Right kidney (tissue), 1 donor: ENCODE measurements around the gene FAM193B.
"Not testable (repeated sequence)": the region's sequence is repeated elsewhere in the genome, so short reads cannot be mapped to it uniquely, and the experiment has no call there.

Experiments used
- DNase-seq: peaks from one replicate; pipeline ENCODE4 v3.0.0-alpha.2; 2016

The FAM193B gene

DNA sequence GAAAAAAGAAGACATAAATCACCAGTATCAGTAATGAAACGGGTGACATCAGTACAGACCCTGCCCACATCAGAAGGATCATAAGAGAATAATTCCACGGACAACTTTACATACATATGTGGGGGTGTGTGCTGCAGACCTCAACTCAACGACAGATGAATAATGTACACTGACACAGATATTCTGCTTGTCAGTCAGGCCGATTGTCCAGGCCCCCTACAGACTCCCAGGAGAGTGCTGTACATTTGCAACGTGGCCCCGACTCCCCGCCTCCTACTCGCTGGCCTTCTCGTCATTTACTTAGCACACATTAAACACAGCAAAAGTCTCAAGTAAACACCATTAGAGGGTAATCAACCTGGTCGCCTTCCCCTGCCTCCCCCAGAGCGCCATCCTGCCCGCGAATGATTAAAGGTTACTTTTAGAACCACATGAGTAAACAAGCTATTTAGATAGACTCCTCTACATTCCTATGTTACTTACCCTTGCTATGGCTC is 34.1 kb upstream of the FAM193B start:
- DNase-seq = no peak

DNA sequence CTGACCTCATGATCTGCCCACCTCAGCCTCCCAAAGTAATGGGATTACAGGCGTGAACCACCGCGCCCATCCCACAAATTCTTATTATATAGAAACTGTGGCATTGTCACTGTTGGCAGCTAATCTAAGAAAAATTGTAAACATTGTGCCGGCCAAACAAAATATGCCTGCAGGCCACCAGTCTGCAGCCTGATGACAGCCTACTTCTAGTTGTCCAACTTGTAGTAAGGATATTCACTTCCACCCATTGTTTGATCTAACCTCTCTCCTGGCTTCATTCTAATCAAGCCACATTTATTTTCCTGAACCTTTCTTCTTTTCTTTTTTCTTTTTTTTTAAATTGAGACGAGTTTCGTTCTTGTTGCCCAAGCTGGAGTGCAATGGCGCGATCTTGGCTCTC is 24.0 kb upstream of the FAM193B start:
- DNase-seq = no peak

DNA sequence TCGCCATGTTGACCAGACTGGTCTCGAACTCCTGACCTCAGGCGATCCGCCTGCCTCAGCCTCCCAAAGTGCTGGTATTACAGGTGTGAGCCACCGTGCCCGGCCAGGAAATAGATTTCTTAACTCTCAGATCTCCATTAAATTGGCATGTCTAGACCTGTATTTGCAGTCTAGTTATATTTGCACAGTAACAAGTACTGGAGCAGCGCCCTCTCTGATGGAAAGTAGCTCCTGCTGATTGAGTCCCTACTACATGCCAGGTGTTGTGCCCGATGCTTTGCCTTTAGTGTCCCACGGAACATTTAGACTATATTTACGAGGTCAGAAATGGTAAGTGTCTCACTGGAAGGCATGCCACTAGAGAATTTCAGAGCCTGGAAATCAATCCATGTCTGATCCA is 21.8 kb upstream of the FAM193B start:
- no peak for DNase-seq

DNA sequence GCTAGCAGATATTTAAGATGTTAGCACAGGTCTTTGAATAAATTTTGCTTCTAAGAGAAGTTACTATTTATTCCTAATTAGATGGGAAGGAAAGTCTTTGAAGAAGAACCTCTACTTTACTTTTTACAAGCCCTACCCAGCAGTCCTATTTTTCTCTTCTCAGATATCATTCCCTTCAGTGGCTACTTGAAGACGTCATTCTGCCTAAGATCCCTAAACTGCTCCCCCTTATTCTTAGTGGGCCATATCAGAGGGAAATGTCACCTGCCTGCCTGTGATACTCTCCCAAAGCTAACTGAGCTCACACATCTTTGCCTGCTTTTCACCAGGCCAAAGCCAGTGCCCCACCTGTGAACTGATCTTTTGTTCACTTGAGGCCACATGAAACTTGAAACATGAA is 21.1 kb upstream of the FAM193B start:
- no peak for DNase-seq

DNA sequence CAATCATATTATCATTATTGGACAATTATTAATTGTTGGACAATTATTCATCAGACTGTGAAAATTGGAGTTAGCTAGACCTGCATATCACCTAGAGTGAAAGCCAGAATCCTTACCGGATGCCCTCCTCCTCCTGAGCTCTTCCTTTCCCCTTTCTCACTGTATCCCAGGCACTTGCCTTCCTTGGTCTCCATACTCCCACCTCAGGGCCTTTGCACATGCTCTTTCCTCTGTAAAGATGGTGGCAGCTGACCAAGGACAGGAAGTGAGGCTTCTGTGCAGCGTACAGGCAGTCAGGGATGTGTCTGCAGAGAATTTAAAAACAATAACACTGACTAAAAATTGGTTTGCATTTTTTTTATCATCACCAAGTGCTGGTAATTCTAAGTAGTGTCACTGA is 15.5 kb upstream of the FAM193B start:
- DNase-seq = no peak

DNA sequence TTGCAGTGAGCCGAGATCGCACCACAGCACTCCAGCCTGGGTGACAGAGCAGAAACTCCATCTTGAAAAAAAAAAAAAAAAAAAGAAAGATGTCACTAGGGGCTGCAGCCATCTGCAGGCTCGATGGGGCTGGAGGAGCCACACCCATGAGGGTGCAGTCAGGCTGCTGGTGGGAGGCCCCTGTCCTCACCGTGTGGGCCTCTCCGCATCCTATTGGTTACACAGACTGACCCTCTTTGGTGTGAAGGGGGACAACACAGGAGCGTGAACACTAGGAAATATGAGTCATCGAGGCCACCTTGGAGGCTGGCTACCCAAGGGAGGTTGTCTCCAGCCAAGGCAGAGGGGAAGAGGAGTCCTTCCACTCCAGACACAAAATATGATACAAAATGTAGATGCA is 14.0 kb upstream of the FAM193B start:
- DNase-seq = no peak

DNA sequence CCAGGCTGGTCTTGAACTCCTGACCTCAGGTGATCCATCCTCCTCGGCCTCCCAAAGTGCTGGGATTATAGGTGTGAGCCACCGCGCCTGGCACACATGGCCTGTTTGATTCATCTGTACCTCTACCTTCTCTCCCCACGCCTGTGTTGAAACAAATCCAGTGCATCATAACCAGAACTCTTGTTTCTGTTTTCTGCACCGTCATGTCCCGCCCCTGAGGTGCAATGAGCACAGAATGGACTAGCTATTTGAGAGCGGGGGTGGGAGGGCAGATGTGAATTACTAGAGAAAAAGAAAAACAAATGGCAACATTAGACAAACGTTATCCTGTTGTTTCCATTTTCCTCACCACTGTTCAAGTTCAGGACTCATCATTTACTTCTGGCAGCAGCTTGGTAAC is 10.7 kb upstream of the FAM193B start:
- no peak for DNase-seq

DNA sequence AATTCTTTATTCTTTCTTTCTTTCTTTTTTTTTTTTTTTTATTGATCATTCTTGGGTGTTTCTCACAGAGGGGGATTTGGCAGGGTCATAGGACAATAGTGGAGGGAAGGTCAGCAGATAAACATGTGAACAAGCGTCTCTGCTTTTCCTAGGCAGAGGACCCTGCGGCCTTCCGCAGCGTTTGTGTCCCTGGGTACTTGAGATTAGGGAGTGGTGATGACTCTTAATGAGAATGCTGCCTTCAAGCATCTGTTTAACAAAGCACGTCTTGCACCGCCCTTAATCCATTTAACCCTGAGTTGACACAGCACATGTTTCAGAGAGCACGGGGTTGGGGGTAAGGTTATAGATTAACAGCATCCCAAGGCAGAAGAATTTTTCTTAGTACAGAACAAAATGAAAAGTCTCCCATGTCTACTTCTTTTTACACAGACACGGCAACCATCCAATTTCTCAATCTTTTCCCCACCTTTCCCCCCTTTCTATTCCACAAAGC is 5.1 kb upstream of the FAM193B start:
- DNase-seq = not testable (repeated sequence)

DNA sequence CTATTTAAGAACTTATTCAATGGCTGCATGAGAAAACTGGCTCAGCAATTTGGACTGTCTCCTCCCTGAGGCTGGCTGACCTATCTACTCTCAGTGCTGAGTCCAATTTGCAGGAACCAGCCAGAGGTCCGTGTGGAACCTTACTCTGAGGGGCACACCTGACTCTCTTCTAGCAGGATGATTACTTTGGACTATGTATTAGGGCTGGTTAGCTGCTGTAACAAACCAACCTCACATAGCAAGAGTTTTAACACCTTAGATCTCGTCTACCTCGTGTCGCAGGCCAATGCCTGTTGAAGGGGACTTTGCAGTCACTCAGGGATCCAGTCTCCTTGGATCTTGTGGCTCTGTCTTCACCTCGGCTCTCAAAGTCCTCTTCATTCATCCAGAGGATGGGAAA is 3.4 kb upstream of the FAM193B start:
- no peak for DNase-seq

DNA sequence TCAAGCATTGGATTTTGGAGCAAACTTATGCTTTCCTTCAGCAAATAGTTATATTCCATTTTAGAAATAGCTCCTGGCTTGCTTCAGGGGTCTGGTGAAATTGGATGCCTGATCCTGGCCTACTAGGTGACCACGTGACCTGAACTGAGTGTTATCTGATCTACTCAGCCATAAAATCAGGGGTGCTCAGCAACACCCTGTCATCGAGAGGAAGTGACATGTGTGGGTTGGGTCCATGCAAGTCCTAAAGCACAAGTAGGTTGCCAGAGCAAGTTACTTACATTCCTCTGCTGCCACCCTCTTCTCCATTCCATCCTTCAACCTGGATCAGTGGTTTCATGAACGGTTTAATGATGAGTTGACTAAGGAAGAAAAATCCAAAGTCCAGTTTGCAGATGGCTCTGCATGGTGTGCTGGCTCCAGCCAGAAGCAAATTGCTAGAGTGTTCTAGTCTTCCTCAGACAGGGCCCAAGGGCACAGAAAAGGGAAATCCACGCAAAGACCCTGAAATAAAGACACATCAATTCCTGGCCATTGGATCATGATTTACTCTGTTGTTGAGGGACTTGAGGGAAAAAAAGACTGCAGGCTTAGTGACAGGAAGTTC is 2.8 kb upstream of the FAM193B start:
- DNase-seq = no peak

DNA sequence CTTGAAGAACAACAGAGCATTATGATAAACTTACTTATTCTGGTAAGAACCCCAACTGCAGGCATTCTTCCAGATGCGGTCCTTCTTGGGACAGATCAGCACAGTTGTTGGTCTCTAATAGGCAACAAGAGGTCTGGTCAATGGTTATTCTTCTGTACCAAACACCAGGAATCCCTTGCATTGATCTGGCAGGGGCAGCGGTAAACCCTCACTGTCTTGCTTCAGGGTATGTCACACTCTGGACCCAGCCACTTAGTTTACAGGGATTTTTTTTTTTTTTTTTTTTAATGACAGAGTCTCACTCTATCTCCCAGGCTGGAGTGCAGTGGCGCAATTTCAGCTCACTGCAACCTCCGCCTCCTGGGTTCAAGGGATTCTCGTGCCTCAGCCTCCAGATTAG is 1.3 kb upstream of the FAM193B start:
- no peak for DNase-seq

DNA sequence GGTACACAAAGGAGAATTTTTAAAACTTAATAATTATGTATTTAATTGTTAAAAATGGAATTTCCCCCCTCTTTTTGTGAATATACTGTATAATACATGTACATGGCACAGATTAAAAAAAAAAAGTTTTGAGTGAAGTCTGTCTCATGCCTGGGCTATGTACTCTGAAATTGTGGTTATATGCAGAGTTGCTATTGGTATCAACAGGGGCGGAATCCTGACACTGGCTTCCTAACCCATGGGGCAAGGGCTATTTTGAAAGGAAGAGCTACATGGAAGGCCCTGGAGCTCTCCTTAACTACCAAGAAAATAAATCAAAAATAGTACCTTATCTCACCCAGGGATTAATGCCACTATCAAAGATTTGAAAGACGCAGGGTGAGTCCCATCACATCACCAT is 865 bp upstream of the FAM193B start:
- DNase-seq = no peak

DNA sequence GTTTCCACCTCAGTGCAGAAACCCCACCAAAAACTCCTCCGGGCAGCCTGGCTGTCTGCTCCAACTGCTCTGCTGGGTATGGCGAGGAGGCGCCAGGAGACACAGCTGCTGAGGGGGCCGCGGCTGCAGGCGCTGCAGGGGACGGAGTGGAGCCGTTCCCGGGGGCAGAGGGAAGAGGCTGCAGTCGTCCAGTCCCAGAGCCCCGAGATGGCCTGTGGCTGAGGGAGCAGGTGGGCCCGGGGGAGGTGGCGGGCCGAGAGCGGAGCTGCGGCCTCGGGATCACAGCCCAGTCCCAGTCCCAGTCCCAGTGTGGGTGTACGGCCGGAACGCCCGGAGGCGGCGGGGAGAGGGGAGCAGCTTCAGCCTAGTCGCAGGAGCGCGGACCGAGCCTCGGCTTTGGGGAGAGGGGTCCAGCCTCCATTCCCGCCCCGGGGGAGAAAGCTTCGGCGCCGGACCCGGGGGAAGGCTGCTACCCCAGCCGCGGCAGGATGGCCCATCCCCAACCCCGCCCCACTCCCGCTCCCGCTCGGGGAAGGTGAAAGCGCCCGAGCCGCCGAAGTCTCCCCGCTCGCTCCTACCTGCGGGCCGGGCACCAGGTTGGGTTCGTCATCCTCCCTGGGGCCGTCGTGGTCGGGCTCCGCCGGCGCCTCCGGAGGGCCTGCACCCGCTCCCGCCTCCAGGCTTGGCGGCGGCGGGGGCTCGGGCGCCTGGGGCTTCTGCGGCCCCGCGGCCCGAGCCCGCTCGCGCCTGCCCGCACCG is 513 bp downstream of the FAM193B start:
- peak; percentile 78 for DNase-seq

DNA sequence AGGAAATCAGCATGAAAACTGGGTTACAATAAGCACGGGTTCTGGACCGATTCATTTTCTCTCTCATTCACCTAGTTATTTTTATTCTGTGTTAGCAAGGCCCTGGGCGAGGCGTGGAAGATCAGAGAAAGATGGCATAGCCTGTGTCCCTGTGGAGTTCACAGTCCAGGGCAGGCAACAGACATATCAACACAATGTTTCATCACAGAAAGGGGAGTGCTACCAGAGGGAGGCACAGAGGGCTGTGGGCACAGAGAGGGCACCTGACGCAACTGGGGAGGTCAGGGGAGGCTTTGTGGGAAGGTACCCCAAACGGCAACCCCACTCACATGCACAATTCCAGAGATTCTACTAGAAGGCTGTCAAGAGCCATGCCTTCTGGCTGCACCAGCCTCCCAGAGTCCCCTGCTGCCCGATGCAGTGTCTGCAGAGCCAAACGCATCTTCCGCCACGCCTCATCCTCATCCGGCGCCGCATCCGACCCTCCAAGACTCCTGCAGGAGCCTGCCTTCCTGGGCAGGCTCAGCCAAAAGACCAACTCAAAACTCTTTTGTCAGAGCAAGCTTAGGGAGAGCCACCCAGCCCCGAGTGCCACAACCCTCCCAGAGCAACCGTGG is 1.4 kb downstream of the FAM193B start:
- no peak for DNase-seq

DNA sequence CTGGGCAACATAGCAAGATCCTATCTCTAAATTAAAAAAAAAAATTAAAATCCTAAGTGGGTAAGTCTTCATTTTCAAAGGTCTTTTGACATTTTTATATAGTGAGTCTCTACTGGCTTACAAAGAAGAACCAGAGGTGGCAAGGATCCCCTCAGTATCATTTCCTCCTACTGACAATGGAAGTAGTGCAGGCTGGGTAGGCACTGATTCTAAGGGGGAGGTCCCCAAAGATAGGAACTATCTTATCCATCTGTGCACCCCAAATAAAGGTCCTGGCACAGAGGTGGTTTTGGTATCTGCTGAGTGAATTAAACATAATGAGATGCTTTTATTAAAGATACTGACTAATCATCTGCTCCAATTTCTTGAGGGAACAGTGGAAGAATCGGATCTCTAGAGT is 4.2 kb downstream of the FAM193B start:
- DNase-seq = no peak

DNA sequence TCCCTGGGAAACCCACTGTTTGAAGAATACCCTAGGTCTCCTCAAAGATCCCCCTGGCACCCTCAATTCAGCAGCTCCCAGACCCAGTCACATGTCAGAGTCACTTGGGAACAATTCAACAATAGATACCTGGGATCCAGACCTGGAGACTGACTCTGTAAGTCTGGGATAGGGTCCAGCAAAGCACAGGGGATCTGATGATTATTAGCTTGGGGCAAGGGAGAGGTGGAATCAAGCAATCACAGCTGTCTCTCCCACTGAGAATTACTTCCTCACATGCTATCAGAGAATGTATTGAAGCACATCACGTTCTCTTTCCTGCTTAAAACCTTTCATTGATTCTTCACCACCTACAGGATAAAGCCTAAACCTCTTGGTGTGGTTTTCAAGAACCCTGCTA is 5.9 kb downstream of the FAM193B start:
- DNase-seq = no peak

DNA sequence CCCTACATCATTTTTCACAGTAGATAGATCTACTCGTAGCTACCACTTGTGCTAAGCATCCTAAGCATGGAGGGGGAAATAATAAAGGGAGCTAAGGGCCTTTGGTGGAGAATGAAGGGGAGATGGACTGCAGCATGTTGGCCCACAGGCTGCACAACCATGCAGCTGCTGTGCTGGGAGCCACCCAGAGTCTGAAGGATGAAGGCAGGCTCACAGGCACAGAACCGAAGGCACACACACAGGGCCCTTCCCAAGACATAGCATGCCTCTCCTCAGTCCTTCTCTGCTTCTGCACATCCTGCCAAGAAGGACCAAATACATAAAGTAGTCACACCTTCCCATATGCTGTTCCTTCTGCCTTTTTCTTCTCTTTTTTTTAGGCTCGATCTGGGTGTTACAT is 6.6 kb downstream of the FAM193B start:
- DNase-seq = no peak

DNA sequence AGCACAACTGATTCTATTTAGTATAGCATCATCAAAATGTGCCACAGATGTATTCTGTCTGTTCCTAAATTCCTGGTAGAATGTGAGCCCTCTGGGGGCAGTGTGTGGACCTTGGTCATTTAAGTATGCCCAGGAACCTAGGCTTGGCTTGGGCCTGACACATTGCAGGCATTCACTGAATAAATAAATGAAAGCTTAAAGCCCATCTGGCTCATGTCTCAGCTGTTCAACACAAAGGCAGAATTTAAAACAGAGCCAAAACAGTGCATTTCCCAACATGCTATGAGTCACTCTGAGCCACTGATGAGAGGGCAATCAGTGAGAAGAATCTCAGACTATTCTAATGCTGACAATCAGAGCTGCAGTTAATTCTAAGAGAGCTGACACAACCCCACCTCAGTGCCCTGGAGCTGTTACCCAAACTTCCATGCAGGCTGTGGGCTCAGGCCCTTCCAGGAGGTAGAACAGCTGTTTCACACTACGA is 8.1 kb downstream of the FAM193B start:
- no peak for DNase-seq

DNA sequence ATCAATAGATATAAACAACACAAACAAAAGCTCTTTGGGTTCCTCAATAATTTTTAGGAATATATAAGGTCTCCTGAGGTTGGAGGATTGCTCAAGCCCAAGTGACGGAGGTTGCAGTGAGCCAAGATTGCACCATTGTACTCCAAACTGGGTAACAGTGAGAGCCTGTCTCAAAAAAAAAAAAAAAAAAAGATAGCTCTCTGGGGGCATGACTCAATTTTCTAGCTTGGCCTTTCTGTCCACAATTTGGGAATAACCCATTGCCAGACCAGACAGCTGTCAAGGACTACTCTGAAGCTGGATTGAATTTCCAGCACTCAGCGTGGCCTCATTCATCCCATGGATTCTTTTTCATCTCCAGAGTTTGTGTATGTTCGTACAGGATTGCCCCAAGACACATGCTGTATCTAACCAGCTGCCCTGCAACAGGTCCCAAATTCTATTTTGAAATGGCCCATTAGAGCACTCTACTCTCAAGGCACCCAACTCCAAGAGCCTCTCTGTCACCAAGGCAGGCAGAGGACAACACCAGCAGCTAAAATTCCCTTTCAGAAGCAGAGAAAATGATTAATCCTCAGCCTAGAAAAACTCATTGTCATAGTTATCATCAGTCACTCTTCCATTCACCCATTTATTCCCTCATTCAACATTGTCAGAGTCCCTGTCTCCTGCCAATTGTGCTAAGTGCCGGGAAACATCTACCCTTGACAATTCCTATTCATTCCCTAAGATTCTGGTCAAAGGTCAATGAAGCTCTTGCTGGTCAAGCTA is 8.7 kb downstream of the FAM193B start:
- no peak for DNase-seq

DNA sequence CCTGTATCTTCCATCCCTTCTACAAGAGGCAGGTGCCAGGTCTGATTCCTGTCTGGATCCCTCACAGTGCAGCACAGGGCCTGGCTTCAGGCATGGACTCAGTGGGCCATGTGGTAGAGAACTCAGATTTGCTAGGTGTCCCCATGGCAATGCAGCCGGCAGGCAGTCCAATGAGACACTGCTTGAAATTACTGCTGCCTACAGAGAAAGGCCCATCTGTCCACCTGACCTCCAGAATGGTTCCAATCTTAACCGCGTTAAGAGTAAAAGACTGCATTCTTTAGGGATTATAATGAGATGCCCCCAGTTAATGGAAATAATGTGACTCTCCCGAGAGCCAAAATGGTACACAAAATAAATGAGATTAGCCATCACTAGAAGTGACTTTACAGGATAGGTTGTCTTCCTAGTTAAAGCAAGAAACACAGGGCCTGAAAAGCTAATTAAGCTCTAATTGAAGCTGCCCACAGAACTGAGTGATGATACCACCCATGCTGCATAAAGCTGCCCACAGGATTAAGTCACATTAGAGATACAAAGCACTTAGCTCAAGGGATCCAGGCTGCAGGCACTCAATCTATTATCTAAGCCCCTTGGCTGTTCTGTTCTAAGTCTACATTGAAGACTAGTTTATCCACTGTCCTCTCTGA is 11.4 kb downstream of the FAM193B start:
- no peak for DNase-seq

DNA sequence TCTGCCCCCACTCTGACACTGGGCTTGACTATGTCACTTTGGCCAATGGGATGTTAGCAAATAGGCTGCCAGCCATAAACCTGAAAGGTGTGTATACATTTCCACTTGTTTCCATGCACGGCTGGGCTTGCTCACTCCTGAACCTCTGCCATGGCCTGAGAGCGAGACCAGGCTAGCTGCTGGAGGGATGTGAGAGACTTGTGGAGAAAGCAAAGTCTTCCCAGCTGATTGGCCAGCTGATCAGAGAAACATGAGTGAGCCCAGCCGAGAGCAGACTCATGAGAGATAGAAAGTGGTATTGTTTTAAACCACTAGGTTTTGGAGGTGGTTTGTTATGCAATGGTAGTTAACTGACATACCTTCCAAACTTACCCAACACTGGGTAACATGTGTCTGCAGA is 13.9 kb downstream of the FAM193B start:
- no peak for DNase-seq

DNA sequence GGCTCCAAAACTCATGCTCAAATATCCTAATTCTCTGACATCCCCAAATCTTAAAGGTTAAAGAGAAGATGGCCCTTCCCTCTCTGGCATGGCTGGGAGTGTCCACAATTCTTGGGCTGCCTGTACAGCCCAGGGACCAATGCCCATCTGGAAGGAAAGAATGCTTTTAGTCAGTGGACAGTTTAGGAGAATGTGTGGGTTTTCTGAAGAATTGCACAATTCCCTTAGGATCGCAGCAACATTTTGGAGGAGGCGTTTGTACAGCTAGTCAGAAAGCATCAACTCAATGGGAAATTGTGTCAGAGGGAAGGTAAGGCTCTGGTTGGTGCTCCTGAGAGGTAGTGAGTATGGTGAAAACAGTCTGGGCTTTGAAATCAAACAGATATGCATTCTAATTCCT is 15.0 kb downstream of the FAM193B start:
- DNase-seq = no peak
